Mesenchymal stem cell (in vitro differentiated cells and primary cell): ENCODE results near the gene PTCHD1.

Experiments
- DNase-seq: peaks from one replicate; pipeline ENCODE4 v3.0.0-alpha.2; 2013
- H2AFZ ChIP-seq: one replicate; pipeline ENCODE4 v1.6.1; 2013; ENCODE audit warnings: low read depth, mild to moderate bottlenecking, control low read depth, inconsistent platforms, low read length, moderate library complexity
- H2AK5ac ChIP-seq: 2 replicates; pipeline ENCODE4 v1.6.1; 2013; ENCODE audit warnings: low read length, moderate library complexity, mild to moderate bottlenecking, inconsistent platforms; ENCODE audit not compliant: severe bottlenecking
- H2BK120ac ChIP-seq: one replicate; pipeline ENCODE4 v1.6.1; 2013; ENCODE audit warnings: low read depth, mild to moderate bottlenecking, inconsistent platforms, low read length, moderate library complexity
- H2BK12ac ChIP-seq, 2 experiments: one replicate each; pipeline ENCODE4 v1.6.1; 2013; ENCODE audit warnings: inconsistent platforms in 2 of 2, low read length in 2 of 2, mild to moderate bottlenecking in 2 of 2, moderate library complexity in 2 of 2, control low read depth in 1 of 2
- H2BK15ac ChIP-seq: one replicate; pipeline ENCODE4 v1.6.1; 2013; ENCODE audit warnings: mild to moderate bottlenecking, low read depth, inconsistent platforms; ENCODE audit not compliant: poor library complexity, severe bottlenecking
- H2BK5ac ChIP-seq: 2 replicates; pipeline ENCODE4 v1.6.1; 2013; ENCODE audit warnings: low read depth, mild to moderate bottlenecking, low read length, control low read depth, inconsistent platforms; ENCODE audit not compliant: poor library complexity, severe bottlenecking
- H3K14ac ChIP-seq, 2 experiments: one replicate each; pipeline ENCODE4 v1.6.1; 2013; ENCODE audit warnings: inconsistent platforms in 2 of 2, low read length in 2 of 2, control low read depth in 1 of 2, mild to moderate bottlenecking in 1 of 2, moderate library complexity in 1 of 2
- H3K18ac ChIP-seq, 2 experiments: one replicate each; pipeline ENCODE4 v1.6.1; 2013; ENCODE audit warnings: inconsistent platforms in 2 of 2, low read length in 2 of 2, control low read depth in 1 of 2, low read depth in 1 of 2, mild to moderate bottlenecking in 1 of 2
- H3K23ac ChIP-seq, 2 experiments: one replicate each; pipeline ENCODE4 v1.6.1; 2013; ENCODE audit warnings: inconsistent platforms in 2 of 2, low read length in 2 of 2, mild to moderate bottlenecking in 2 of 2, moderate library complexity in 2 of 2, control low read depth in 1 of 2
- H3K27ac ChIP-seq: 2 replicates; pipeline ENCODE4 v1.5.1; 2013; ENCODE audit warnings: mild to moderate bottlenecking, moderate library complexity, low read length, control low read depth, inconsistent platforms; ENCODE audit not compliant: poor library complexity, severe bottlenecking
- H3K27me3 ChIP-seq, 2 experiments: 2 replicates each; pipeline versions ENCODE4 v1.6.1 to v1.7.0; 2013; ENCODE audit warnings: low read length in 2 of 2, mild to moderate bottlenecking in 2 of 2, moderate library complexity in 2 of 2, control low read depth in 1 of 2, inconsistent platforms in 1 of 2; ENCODE audit not compliant: control insufficient read depth in 1 of 2, insufficient read depth in 1 of 2
- H3K36me3 ChIP-seq, 2 experiments: 2 replicates each; pipeline versions ENCODE4 v1.6.1 to v1.7.0; 2013; ENCODE audit warnings: low read length in 2 of 2, control low read depth in 1 of 2, inconsistent platforms in 1 of 2, low read depth in 1 of 2, mild to moderate bottlenecking in 1 of 2; ENCODE audit not compliant: insufficient read depth in 2 of 2, control insufficient read depth in 1 of 2
- H3K4ac ChIP-seq, 2 experiments: one replicate each; pipeline ENCODE4 v1.6.1; 2013; ENCODE audit warnings: inconsistent platforms in 2 of 2, low read length in 2 of 2, mild to moderate bottlenecking in 2 of 2, moderate library complexity in 2 of 2, control low read depth in 1 of 2, low read depth in 1 of 2
- H3K4me1 ChIP-seq: 2 replicates; pipeline ENCODE4 v1.6.1; 2013; ENCODE audit warnings: low read depth, low read length, control low read depth; ENCODE audit not compliant: control insufficient read depth, insufficient read depth
- H3K4me2 ChIP-seq: 2 replicates; pipeline ENCODE4 v1.6.1; 2013; ENCODE audit warnings: low read length, mild to moderate bottlenecking, inconsistent platforms; ENCODE audit not compliant: poor library complexity, severe bottlenecking
- H3K4me3 ChIP-seq, 2 experiments: 2 replicates each; pipeline versions ENCODE4 v1.5.1 to v1.7.0; 2013; ENCODE audit warnings: low read length in 2 of 2, mild to moderate bottlenecking in 2 of 2, control low read depth in 1 of 2, low read depth in 1 of 2; ENCODE audit not compliant: insufficient read depth in 1 of 2
- H3K79me1 ChIP-seq: replicated peaks from 2 replicates; pipeline ENCODE4 v1.6.1; 2013; ENCODE audit warnings: mild to moderate bottlenecking, control low read depth, low read length, inconsistent platforms; ENCODE audit not compliant: poor library complexity, severe bottlenecking
- H3K9ac ChIP-seq: 2 replicates; pipeline ENCODE4 v1.7.0; 2013; ENCODE audit warnings: mild to moderate bottlenecking, low read length, moderate library complexity
- H3K9me3 ChIP-seq: 2 replicates; pipeline ENCODE4 v1.7.0; 2013; ENCODE audit warnings: mild to moderate bottlenecking, low read length; ENCODE audit not compliant: control insufficient read depth
- H4K8ac ChIP-seq: one replicate; pipeline ENCODE4 v1.6.1; 2013; ENCODE audit warnings: inconsistent platforms, mild to moderate bottlenecking, low read length, moderate library complexity
- H4K91ac ChIP-seq: one replicate; pipeline ENCODE4 v1.6.1; 2013; ENCODE audit warnings: mild to moderate bottlenecking, low read length, inconsistent platforms
- WGBS: methylation state at CpG from one replicate; pipeline ENCODE4 v1.1.7; 2013; ENCODE audit warnings: mixed read lengths; 5-methylcytosine and 5-hydroxymethylcytosine counted together

Gene PTCHD1

GRCh38 chrX:23396263-23396662 is 61.6 kb downstream of the PTCHD1 start:
- Histone ChIP-seq H4K91ac (no peak overlapping the region), H2AK5ac (no peak overlapping the region), H3K4me2 (no peak overlapping the region), H2BK12ac (no peak overlapping the region), H3K4ac (no peak overlapping the region), H3K4me1 (no peaks in the 10 kb centered on the region), H4K8ac (no peak overlapping the region), H3K23ac (no peak overlapping the region), H3K9me3 (no peaks in the 10 kb centered on the region), H2BK120ac (no peak overlapping the region), H3K14ac (no peak overlapping the region), H3K4me3 (no peak overlapping the region), H3K36me3 (no peaks in the 10 kb centered on the region), H3K18ac (no peak overlapping the region), H2AFZ (no peak overlapping the region), H3K27ac (no peak overlapping the region), H3K9ac (no peak overlapping the region), H3K27me3 (peaks cover 0 to 29% of the 10 kb centered on the region in 2 experiments), H3K79me1 (no peaks in the 10 kb centered on the region), H2BK5ac (no peak overlapping the region), H2BK15ac (no peak overlapping the region)
- 20% methylated on average over 1 of the region's 5 CpGs for WGBS
- no peak for DNase-seq

GRCh38 chrX:23398570-23398969 is 63.9 kb downstream of the PTCHD1 start:
- Histone ChIP-seq H3K4me3 (no peak overlapping the region), H3K27ac (no peak overlapping the region), H3K23ac (no peak overlapping the region), H3K36me3 (no peaks in the 10 kb centered on the region), H4K91ac (no peak overlapping the region), H3K79me1 (no peaks in the 10 kb centered on the region), H2BK5ac (no peak overlapping the region), H4K8ac (no peak overlapping the region), H3K4me1 (no peaks in the 10 kb centered on the region), H3K9me3 (no peaks in the 10 kb centered on the region), H3K9ac (no peak overlapping the region), H3K27me3 (peaks cover 0 to 26% of the 10 kb centered on the region in 2 experiments), H3K14ac (no peak overlapping the region), H2AFZ (no peak overlapping the region), H3K4ac (no peak overlapping the region), H2BK12ac (no peak overlapping the region), H3K18ac (no peak overlapping the region), H2BK15ac (no peak overlapping the region), H2BK120ac (no peak overlapping the region), H2AK5ac (no peak overlapping the region), H3K4me2 (no peak overlapping the region)
- 84% methylated on average over 7 of the region's 8 CpGs for WGBS
- no peak for DNase-seq

- Histone ChIP-seq H2BK15ac (no peak overlapping the region), H2AFZ (no peak overlapping the region)
Observed at GRCh38 chrX:23403849-23404248, 69.2 kb downstream of the PTCHD1 start.

GRCh38 chrX:23422912-23423311 is 88.3 kb downstream of the PTCHD1 start:
- Histone ChIP-seq H3K36me3 (no peaks in the 10 kb centered on the region), H4K91ac (no peak overlapping the region), H3K4me1 (no peaks in the 10 kb centered on the region), H3K14ac (no peak overlapping the region), H3K4me3 (no peak overlapping the region), H2AK5ac (no peak overlapping the region), H3K4ac (no peak overlapping the region), H2BK120ac (no peak overlapping the region), H2BK5ac (no peak overlapping the region), H2BK12ac (no peak overlapping the region), H3K79me1 (no peaks in the 10 kb centered on the region), H3K23ac (no peak overlapping the region), H2AFZ (no peak overlapping the region), H3K18ac (no peak overlapping the region), H4K8ac (no peak overlapping the region), H3K27ac (no peak overlapping the region), H2BK15ac (no peak overlapping the region), H3K4me2 (no peak overlapping the region), H3K27me3 (no peaks in the 10 kb centered on the region), H3K9ac (no peak overlapping the region), H3K9me3 (peaks cover 22% of the 10 kb centered on the region)
- no peak for DNase-seq
- WGBS = no CpG with 5 or more reads among the region's 1 CpG

More at GRCh38 chrX:23403849-23404248, 69.2 kb downstream of the PTCHD1 start:
- no peaks in the 10 kb centered on the region for H3K9me3 ChIP-seq
- no peak overlapping the region for H2BK5ac ChIP-seq
- no peak overlapping the region for H3K4ac ChIP-seq
- H3K14ac ChIP-seq = no peak overlapping the region
- no peaks in the 10 kb centered on the region for H3K79me1 ChIP-seq
- no peaks in the 10 kb centered on the region for H3K36me3 ChIP-seq
- H3K18ac ChIP-seq = no peak overlapping the region
- DNase-seq = no peak
- peaks cover 0 to 20% of the 10 kb centered on the region in 2 experiments for H3K27me3 ChIP-seq
- H3K23ac ChIP-seq = no peak overlapping the region
- H2AK5ac ChIP-seq = no peak overlapping the region
- H3K9ac ChIP-seq = no peak overlapping the region
- 70% methylated on average over 5 of the region's 6 CpGs for WGBS
- no peak overlapping the region for H3K4me3 ChIP-seq
- H4K91ac ChIP-seq = no peak overlapping the region
- no peak overlapping the region for H3K4me2 ChIP-seq
- no peak overlapping the region for H4K8ac ChIP-seq
- no peak overlapping the region for H2BK120ac ChIP-seq
- no peak overlapping the region for H2BK12ac ChIP-seq
- H3K4me1 ChIP-seq = no peaks in the 10 kb centered on the region
- no peak overlapping the region for H3K27ac ChIP-seq
